ENCODE results near the gene TSPAN10.
A peak's percentile ranks its signal among the peaks of the same experiment; 100 is the strongest.

Gene TSPAN10

GRCh38 chr17:81635431-81635830, 1.6 kb upstream of the TSPAN10 start:
- DNase-seq, result no peak

GRCh38 chr17:81635973-81636504, 957 bp upstream of the TSPAN10 start:
- no peak for DNase-seq

- DNase-seq, result no peak
Measured at GRCh38 chr17:81638683-81639082, 1.7 kb downstream of the TSPAN10 start.

DNA sequence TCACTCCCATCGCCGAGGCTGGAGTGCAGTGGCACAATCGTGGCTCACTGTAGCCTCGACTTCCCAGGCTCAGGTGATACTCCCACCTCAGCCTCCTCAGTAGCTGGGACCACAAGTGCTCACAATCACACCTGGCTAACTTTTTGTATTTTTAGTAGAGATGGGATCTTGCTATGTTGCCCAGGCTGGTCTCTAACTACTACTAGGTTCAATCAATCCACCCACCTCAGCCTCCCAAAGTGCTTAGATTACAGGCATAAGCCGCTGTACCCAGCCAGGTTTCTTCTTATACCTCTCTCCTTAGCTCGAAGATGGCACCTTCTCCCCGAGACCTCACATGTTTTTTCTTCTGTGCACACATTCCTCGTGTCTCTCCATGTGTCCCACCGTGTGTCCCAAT, 3.0 kb downstream of the TSPAN10 start:
- no peak for DNase-seq

- no peak for DNase-seq
Measured at GRCh38 chr17:81641825-81642489, 5.0 kb downstream of the TSPAN10 start.

- DNase-seq, result no peak
Measured at GRCh38 chr17:81644496-81644895, 7.5 kb downstream of the TSPAN10 start.

- DNase-seq, result no peak
Measured at GRCh38 chr17:81644976-81645952, 8.3 kb downstream of the TSPAN10 start.

GRCh38 chr17:81646869-81647600, 10.0 kb downstream of the TSPAN10 start:
- DNase-seq, result no peak

GRCh38 chr17:81647640-81648012, 10.6 kb downstream of the TSPAN10 start:
- DNase-seq, result no peak

DNA sequence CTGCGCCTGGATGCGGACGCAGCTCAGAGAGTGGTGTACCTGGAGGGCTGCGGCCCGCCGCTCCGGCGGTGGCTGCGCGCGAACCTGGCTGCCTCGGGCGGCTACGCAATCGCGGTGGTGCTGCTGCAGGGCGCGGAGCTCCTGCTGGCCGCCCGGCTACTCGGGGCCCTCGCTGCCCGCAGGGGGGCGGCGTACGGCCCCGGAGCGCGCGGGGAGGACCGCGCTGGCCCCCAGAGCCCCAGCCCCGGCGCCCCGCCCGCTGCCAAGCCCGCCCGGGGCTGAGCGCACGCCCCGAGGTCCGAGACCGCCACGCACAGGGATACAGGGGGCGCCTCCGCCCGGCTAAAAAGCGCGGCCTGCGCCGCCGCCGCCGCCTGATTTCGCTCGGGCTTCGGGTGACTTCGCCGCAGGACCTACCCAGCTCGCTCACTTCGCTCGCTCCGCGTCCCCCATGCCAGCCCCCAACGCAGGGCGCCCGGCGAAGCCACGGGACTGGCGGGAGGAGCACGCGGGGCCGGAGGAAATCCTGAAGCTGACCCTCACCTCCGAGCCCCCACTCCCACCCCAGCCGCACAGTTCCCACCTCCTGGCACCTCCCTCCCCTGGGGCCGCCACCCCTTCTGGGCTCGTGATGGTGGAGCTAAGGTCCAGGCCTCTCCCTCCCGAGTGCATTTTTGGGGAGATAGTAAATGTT, 11.2 kb downstream of the TSPAN10 start:
- DNase-seq, result no peak

- no peak for DNase-seq
Measured at GRCh38 chr17:81648707-81649085, 11.7 kb downstream of the TSPAN10 start.

- DNase-seq, result no peak
Measured at GRCh38 chr17:81650951-81651350, 14.0 kb downstream of the TSPAN10 start.

DNA sequence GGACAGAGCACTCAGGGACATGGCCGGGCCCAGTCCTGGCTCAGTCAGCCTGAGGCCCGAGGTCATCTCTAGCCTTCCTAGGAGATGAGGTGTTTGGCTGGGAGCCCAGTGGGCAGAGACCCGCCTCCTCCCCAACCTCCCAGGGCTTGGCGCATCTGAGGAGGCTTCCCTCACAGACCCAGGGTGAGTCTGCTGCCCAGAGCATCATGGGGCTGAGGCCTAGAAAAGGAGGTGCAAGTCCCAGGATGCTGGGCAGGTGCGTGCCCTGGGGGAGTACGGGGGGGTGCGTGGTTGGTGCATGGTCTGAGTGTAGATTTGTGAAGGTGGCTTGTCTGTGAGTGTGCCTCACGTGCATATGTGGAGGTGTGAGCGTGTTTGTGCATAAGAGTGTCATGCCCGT, 14.7 kb downstream of the TSPAN10 start:
- no peak for DNase-seq

DNA sequence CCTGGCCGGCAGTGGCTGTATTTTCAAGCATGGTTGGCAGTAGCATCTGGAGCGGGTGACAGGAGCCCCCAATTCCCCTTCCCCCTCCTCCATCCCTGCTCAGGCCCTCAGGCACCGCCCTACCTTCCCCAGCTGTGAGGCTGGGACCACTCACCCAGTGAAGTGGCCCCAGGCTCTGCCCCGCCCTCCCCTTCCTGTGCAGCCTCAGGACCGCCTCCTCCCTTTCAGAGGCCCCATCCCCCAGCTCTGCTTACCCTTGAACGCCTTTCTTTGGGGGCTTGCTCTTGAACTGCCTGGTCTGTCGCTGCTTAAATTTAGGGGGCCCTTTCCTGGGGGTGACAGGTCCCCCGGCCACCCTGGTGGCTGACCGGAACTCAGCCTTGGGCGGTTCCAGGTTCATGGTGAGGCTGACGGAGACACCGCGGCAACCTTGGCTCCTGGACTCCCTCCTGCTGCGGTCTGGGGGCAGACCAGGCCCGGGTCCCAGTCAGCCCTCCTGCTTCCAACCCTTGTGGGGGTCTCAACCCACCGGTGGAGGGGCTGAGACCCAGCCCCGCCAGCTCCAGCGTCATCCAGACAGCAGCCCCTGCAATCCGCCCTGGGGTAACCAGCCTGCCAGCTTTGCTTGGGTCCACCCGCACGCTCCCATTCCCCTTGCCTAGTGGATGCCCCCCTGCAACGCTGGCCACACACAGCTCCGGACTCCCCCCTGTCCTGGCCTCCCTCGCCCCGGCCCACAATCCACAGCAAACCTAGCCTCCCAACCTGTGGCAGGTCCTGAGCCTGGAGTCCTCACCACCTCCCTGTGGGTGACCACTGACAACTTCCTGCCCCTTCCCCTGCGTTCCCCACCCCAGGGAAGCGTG, 16.1 kb downstream of the TSPAN10 start:
- peak; percentile 13 for DNase-seq

DNA sequence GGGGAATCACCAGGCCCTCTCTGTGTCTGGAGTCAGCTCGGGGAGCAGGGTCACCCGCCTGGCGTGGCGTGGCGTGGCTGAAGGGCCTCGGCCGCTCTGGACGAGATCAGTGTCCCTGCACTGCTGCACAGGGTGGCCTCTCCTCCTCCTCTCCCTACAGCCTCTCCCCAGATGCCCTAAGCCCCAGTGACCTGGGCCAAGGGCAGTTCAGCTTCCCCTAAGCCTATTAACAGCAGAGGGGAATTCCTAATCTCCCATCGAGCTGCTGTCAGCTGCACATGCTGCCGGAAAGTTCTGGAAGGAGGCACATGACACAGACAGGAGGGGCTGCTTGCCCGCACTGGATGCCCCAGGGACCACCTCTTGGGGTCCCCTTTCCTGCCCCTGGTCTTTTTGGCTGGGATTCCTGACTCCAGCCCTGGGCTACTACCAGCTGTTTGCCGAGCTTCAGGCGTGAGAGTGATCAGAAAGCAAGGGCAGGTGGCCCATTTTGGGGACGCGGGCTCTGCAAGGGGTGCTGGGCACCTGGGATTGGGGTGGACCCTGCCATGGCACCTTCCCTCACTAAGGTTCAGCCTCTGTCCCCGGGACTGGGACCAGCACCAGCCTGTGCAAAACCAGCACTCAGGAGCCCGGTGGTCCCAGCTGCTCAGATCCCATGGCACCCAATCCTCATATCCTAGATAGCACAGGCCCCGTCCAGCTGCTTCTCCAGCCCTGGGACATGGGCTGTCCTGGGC, 18.6 kb downstream of the TSPAN10 start:
- DNase-seq, result no peak

GRCh38 chr17:81656118-81656743, 19.2 kb downstream of the TSPAN10 start, which contains the start of gene PDE6G:
PDE6G (minus strand) TSS chr17:81656542; CDS start chr17:81653305, 3,237 bp downstream.
- DNase-seq, result no peak

- no peak for DNase-seq
Measured at GRCh38 chr17:81656835-81657234, 19.8 kb downstream of the TSPAN10 start.

GRCh38 chr17:81659038-81659437, 22.0 kb downstream of the TSPAN10 start:
- no peak for DNase-seq

DNA sequence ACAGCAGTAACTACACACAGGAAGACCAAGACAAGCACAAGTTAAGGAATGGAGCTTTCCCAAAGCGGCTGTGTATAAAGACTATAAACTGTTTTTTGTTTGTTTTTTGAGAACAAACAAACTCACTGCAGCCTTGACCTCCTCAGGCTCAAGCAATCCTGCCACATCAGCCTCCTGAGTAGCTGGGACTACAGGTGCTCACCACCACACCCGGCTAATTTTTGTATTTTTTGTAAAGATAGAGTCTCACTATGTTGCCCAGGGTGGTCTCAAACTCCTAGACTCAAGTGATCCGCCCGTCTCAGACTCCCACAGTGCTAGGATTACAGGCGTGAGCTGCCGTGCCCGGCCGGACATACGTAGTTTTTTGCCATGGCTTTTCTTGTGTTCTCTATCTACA, 23.4 kb downstream of the TSPAN10 start:
- DNase-seq, result no peak

DNA sequence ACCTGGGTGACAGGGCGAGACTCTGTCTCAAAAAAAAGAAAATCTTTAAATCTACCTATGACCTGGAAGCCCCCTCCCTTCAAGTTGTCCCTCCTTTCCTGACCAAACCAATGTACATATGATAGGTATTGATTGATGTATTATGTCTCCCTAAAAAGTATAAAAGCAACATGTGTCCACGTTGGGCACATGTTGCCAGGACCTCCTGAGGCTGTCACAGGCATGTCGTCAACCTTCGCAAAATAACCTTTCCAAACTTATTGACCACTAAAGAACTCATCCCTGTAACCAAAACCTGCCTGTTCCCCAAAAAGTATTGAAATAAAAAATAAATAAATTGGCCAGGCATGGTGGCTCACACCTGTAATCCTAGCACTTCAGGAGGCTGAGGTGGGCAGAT, 25.0 kb downstream of the TSPAN10 start:
- DNase-seq, result no peak

Measured in effector CD8-positive, alpha-beta T cell (primary cell).